Activated CD4-positive, alpha-beta memory T cell treated with anti-CD3 and anti-CD28 coated beads, Interleukin-2, amount 10 ng/mL, durations not matched to agents 7 days and 5 days (primary cell): ENCODE results near the gene TMEM52. TPM values are rescaled to one million over a fixed set of nuclear protein-coding genes. Genes with fewer than 3 reads are reported as not detected.

Experiments
- CTCF ChIA-PET: fragments of 350-600 bp; sonication (Branson Sonifier 250); formaldehyde crosslinking; loops from one replicate; lab custom pipeline; 2021; ENCODE audit warnings: antibody characterized with exemption, inconsistent platforms; lab: Charles Lee
- POLR2A ChIA-PET: fragments of 350-600 bp; sonication (Branson Sonifier 250); formaldehyde crosslinking; loops from one replicate; lab custom pipeline; 2021; ENCODE audit warnings: antibody characterized with exemption; lab: Charles Lee
- DNase-seq: peaks from one replicate; pipeline ENCODE4 v3.0.0-alpha.2; 2020
- H3K27ac Mint-ChIP-seq: one replicate; pipeline ENCODE4 v1.8.0; 2021; ENCODE audit warnings: mild to moderate bottlenecking, mixed read lengths
- H3K27me3 Mint-ChIP-seq: one replicate; pipeline ENCODE4 v1.8.0; 2021; ENCODE audit warnings: mixed read lengths
- H3K36me3 Mint-ChIP-seq: one replicate; pipeline ENCODE4 v1.8.0; 2021; ENCODE audit warnings: low read depth, mixed read lengths
- H3K4me1 Mint-ChIP-seq: one replicate; pipeline ENCODE4 v1.8.0; 2021; ENCODE audit warnings: mixed read lengths
- H3K4me3 Mint-ChIP-seq: one replicate; pipeline ENCODE4 v1.8.0; 2021; ENCODE audit warnings: mild to moderate bottlenecking, mixed read lengths
- H3K9me3 Mint-ChIP-seq: one replicate; pipeline ENCODE4 v1.8.0; 2021; ENCODE audit warnings: mixed read lengths
- total RNA-seq, 2 experiments: library from RNA; stranded (reverse); gene quantifications; one replicate each; pipeline ENCODE4 v1.2.3, GENCODE V29; 2021

Gene TMEM52
- total RNA-seq, 2 experiments from 2014 or later, result not detected

GRCh38 chr1:1929102-1929638 lies 10.1 kb upstream of the TMEM52 start:
- H3K36me3 Mint-ChIP-seq, result peaks cover 2% of the 10 kb centered on the region
- H3K4me3 Mint-ChIP-seq, result no peak overlapping the region
- no peaks in the 10 kb centered on the region for H3K27me3 Mint-ChIP-seq
- DNase-seq, result no peak
- peaks cover 8% of the 10 kb centered on the region for H3K9me3 Mint-ChIP-seq
- CTCF ChIA-PET, result no interaction called here
- no peaks in the 10 kb centered on the region for H3K4me1 Mint-ChIP-seq
- POLR2A ChIA-PET, result no interaction called here
- no peak overlapping the region for H3K27ac Mint-ChIP-seq

- Mint-ChIP-seq H3K4me1 (no peaks in the 10 kb centered on the region), H3K27ac (no peak overlapping the region), H3K4me3 (no peak overlapping the region), H3K36me3 (no peaks in the 10 kb centered on the region), H3K27me3 (no peaks in the 10 kb centered on the region), H3K9me3 (peaks cover 1% of the 10 kb centered on the region)
- ChIA-PET CTCF (no interaction called here), POLR2A (no interaction called here)
- no peak for DNase-seq
Measured at GRCh38 chr1:1928231-1929101, 9.4 kb upstream of the TMEM52 start.

DNA sequence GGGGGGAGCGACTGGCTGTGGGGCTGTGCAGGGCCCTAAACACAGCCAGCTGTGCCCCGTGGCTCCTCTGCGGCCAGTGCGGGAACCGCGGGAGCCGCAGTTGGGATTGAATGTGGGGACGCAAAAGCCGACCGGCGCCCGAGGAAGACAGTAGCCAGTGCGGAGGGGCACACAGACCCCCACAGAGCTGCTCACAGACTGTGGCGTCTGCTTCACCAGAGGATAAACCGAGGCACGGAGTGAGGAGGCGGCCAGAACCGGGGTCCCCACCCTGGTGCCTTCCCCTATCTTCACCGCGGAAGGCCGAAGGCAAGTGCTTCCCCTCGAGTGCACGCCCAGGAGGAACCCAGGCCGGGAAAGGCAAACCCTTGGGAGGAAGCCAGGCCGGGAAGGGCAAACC lies 8.7 kb upstream of the TMEM52 start:
- no peaks in the 10 kb centered on the region for H3K27me3 Mint-ChIP-seq
- H3K4me3 Mint-ChIP-seq, result no peak overlapping the region
- no peak for DNase-seq
- H3K36me3 Mint-ChIP-seq, result no peaks in the 10 kb centered on the region
- H3K4me1 Mint-ChIP-seq, result no peaks in the 10 kb centered on the region
- H3K9me3 Mint-ChIP-seq, result no peaks in the 10 kb centered on the region
- ChIA-PET POLR2A (no interaction called here), CTCF (no interaction called here)
- H3K27ac Mint-ChIP-seq, result no peak overlapping the region

- ChIA-PET POLR2A (no interaction called here), CTCF (no interaction called here)
- no peaks in the 10 kb centered on the region for H3K27me3 Mint-ChIP-seq
- no peak for DNase-seq
- no peak overlapping the region for H3K27ac Mint-ChIP-seq
- H3K4me3 Mint-ChIP-seq, result no peak overlapping the region
- no peaks in the 10 kb centered on the region for H3K36me3 Mint-ChIP-seq
- H3K9me3 Mint-ChIP-seq, result no peaks in the 10 kb centered on the region
- no peaks in the 10 kb centered on the region for H3K4me1 Mint-ChIP-seq
Measured at GRCh38 chr1:1926886-1927660, 8.0 kb upstream of the TMEM52 start.

DNA sequence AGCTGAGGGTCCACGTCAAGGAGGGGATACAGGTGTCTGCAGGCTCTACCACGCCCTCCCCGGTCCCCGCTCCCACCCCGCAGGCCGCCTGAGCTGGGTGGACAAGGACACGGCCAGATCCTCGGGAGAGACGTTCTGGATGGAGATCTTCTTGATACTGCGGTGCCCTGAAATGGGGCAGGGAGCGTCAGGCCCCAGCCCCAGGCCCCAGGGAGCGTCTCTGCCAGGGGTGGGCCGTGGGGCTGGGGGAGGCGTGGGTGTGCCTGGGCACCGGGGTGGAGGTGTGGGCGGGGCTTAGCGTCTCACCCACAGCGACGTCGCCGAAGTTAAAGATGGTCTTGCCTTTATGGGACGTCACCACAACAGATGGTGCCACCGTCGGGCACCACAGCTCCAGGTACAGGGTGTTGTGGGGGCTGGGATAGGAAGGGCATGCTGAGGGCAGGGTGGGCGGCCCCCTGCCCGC lies 7.3 kb upstream of the TMEM52 start:
- H3K36me3 Mint-ChIP-seq, result no peaks in the 10 kb centered on the region
- no peak overlapping the region for H3K4me3 Mint-ChIP-seq
- H3K4me1 Mint-ChIP-seq, result no peaks in the 10 kb centered on the region
- no peaks in the 10 kb centered on the region for H3K27me3 Mint-ChIP-seq
- no peaks in the 10 kb centered on the region for H3K9me3 Mint-ChIP-seq
- no peak for DNase-seq
- H3K27ac Mint-ChIP-seq, result no peak overlapping the region
- CTCF ChIA-PET, result no interaction called here
- POLR2A ChIA-PET, result no interaction called here

DNA sequence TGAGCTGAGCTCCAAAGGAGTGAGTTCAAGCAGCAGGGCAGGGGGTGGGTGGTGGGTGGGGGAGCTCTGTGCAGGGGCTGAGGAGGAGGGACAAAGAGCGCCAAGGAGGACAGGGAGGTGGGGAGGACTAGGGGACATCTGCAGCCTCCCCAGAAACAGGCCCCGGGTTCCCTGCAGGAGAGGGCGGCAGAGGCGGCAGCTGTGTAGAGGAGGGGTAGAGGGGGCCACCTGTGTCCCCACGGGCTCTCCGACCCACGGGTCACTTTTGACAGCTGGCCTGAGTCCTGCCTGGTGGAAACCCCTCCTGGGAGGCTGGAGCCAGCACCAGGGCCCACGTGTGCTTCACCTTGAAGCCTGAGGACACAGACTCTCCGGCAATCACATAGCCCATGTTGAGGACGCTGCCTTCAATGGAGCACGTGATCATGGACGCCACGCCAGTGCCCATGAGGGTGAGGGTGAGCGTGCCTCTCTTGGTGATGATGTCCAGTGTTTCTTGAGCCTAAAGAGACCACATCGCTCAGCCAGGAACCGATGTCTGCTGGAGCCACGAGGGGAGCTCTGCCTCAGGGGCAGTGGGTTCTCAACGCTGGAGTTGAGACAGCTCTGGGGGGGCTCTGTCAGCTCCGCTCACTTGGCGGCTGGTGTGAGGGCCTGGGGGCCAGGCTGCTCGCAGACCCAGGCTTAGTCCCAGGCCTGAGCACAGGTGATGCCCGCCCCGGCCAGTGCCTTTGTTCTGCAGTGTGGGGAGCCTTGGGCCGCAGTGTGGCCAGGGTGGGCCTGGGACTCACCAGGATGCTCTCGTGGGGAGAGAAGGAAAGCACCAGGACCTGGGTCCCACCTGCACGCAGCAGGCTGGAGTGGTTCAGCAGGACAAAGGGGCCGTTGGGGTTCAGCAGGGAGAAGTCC lies 6.6 kb upstream of the TMEM52 start:
- Mint-ChIP-seq H3K36me3 (no peaks in the 10 kb centered on the region), H3K9me3 (no peaks in the 10 kb centered on the region), H3K4me3 (no peak overlapping the region), H3K27me3 (no peaks in the 10 kb centered on the region), H3K27ac (no peak overlapping the region), H3K4me1 (no peaks in the 10 kb centered on the region)
- ChIA-PET POLR2A (no interaction called here), CTCF (no interaction called here)
- no peak for DNase-seq

DNA sequence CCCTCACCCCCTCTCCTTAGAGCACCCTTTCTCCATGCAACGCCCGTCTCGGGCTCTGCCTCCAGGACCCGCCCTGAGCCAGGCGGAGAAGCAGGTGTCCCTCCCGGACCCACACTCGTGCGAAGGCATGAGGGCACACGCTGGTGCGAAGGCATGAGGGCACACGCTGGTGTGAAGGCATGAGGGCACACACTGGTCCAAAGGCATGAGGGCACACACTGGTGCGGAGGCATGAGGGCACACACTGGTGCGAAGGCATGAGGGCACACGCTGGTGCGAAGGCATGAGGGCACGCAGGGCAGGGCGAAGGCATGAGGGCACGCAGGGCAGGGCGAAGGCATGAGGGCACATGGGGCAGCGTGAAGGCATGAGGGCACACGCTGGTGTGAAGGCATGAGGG lies 5.8 kb upstream of the TMEM52 start:
- POLR2A ChIA-PET, result no interaction called here

DNA sequence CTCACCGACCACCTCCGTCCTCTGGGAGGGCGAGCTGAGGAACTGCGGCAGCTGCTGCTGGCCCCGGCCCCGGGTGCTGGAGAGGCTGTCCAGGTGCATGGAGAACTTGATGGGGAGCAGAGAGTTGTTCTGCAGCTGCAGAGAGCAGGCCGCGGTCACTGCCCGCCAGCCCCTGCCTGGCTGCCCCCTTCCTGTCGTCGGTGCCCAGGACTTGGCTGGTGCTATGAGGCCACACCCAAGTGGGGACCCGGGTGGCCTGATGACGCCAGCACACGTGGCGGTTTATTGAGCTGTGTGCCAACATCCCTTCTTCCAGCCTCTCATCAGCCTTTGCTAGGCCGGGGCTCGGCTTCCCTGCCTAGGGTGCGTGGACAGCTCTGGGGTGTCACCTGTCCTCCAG lies 5.3 kb upstream of the TMEM52 start:
- Mint-ChIP-seq H3K27me3 (no peaks in the 10 kb centered on the region), H3K4me3 (no peak overlapping the region), H3K27ac (no peak overlapping the region), H3K36me3 (no peaks in the 10 kb centered on the region), H3K9me3 (no peaks in the 10 kb centered on the region), H3K4me1 (peaks cover 3% of the 10 kb centered on the region)
- CTCF ChIA-PET, result no interaction called here
- no peak for DNase-seq
- POLR2A ChIA-PET, result no interaction called here

More for the DNA sequence above, 5.8 kb upstream of the TMEM52 start:
- CTCF ChIA-PET, result no interaction called here
- H3K4me3 Mint-ChIP-seq, result no peak overlapping the region
- no peak for DNase-seq
- no peaks in the 10 kb centered on the region for H3K9me3 Mint-ChIP-seq
- no peaks in the 10 kb centered on the region for H3K27me3 Mint-ChIP-seq
- H3K36me3 Mint-ChIP-seq, result no peaks in the 10 kb centered on the region
- H3K4me1 Mint-ChIP-seq, result no peaks in the 10 kb centered on the region
- H3K27ac Mint-ChIP-seq, result no peak overlapping the region

GRCh38 chr1:1922956-1923833 lies 4.1 kb upstream of the TMEM52 start:
- POLR2A ChIA-PET, result no interaction called here
- H3K27ac Mint-ChIP-seq, result no peak overlapping the region
- CTCF ChIA-PET, result no interaction called here
- peaks cover 4% of the 10 kb centered on the region for H3K4me1 Mint-ChIP-seq
- H3K4me3 Mint-ChIP-seq, result no peak overlapping the region
- no peaks in the 10 kb centered on the region for H3K27me3 Mint-ChIP-seq
- H3K36me3 Mint-ChIP-seq, result no peaks in the 10 kb centered on the region
- DNase-seq, result no peak
- H3K9me3 Mint-ChIP-seq, result no peaks in the 10 kb centered on the region

GRCh38 chr1:1922702-1922955 lies 3.5 kb upstream of the TMEM52 start:
- peaks cover 4% of the 10 kb centered on the region for H3K4me1 Mint-ChIP-seq
- no peaks in the 10 kb centered on the region for H3K36me3 Mint-ChIP-seq
- no peak for DNase-seq
- H3K4me3 Mint-ChIP-seq, result no peak overlapping the region
- no peaks in the 10 kb centered on the region for H3K9me3 Mint-ChIP-seq
- no peak overlapping the region for H3K27ac Mint-ChIP-seq
- CTCF ChIA-PET, result no interaction called here
- no peaks in the 10 kb centered on the region for H3K27me3 Mint-ChIP-seq
- POLR2A ChIA-PET, result no interaction called here

DNA sequence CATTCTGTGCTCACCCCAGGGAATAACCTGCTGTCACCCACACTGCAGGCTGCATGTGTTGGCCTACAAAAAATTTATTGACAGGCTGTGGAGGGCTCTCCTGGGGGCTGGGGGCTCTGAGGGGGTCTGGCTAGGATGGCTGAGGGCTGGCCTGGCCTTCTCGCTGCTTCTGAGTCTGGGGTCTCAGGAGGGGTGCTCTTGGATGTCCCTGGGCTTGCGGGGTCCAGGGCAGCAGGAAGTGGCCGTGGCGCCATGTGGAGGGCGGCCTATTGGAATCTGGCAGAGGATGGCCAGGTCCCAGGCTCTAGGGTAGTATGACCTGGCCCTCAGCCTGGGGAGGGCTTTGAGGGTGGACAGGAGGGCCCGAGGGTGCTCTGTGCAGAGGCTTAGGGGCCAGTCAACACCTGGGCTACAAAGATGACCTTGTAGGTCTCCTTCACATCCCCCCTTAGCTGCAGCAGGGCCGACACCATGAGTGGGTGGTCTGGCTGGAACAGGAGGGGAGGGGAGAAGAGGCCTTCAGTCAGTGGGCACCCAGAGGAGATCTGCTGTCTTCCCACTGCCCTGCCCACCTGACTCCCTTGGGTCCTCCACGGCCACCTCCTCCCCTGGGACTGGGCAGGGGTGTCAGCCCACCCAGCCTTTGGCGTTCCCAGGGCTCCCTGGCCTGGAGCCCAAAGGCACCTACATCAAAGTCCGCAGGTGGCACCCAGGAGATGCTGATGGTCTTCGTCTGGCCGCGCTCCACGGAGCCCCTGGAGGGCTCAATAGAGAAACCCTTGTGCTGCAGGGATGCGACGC lies 3.0 kb upstream of the TMEM52 start:
- ChIA-PET POLR2A (no interaction called here), CTCF (no interaction called here)
- Mint-ChIP-seq H3K27me3 (no peaks in the 10 kb centered on the region), H3K4me1 (peaks cover 4% of the 10 kb centered on the region), H3K36me3 (no peaks in the 10 kb centered on the region), H3K9me3 (no peaks in the 10 kb centered on the region), H3K27ac (no peak overlapping the region), H3K4me3 (no peak overlapping the region)
- DNase-seq, result no peak

- H3K4me1 Mint-ChIP-seq, result peaks cover 4% of the 10 kb centered on the region
- DNase-seq, result no peak
- no peaks in the 10 kb centered on the region for H3K36me3 Mint-ChIP-seq
- H3K27ac Mint-ChIP-seq, result no peak overlapping the region
- CTCF ChIA-PET, result no interaction called here
- H3K9me3 Mint-ChIP-seq, result no peaks in the 10 kb centered on the region
- H3K27me3 Mint-ChIP-seq, result no peaks in the 10 kb centered on the region
- POLR2A ChIA-PET, result no interaction called here
- H3K4me3 Mint-ChIP-seq, result no peak overlapping the region
Measured at GRCh38 chr1:1921459-1921862, 2.4 kb upstream of the TMEM52 start.
